Lung (tissue), 12 donors: Measurements from ENCODE around the gene HMOX1. TPM values are rescaled to one million over a fixed set of nuclear protein-coding genes. Genes with fewer than 3 reads are reported as not detected.
A peak's percentile ranks its signal among the peaks of the same experiment; 100 is the strongest.

Experiments
- ATAC-seq: fragments of 200-7000 bp; cut with Tn5 transposase; one replicate; pipeline ENCODE4 v1.9.1; 2020; ENCODE audit warnings: moderate number of reproducible peaks; ENCODE audit not compliant: insufficient read depth, low FRiP score
- DNase-seq, 3 donors: peaks; one replicate each; pipeline ENCODE4 v3.0.0-alpha.2; 2013 to 2017
- H3K27ac ChIP-seq, 2 donors: one replicate each; pipeline ENCODE4 v1.5.1; 2013; ENCODE audit warnings: mild to moderate bottlenecking in 2 of 2, moderate library complexity in 2 of 2, control low read depth in 1 of 2, inconsistent platforms in 1 of 2, low read depth in 1 of 2, low read length in 1 of 2
- H3K27me3 ChIP-seq, 3 donors: one replicate each; pipeline ENCODE4 v1.5.1; 2013; ENCODE audit warnings: low read length in 2 of 3; ENCODE audit not compliant: control insufficient read depth in 3 of 3, insufficient read depth in 3 of 3
- H3K36me3 ChIP-seq, 4 donors: one replicate each; pipeline ENCODE4 v1.5.1; 2013; ENCODE audit warnings: low read length in 4 of 4, mild to moderate bottlenecking in 1 of 4, moderate library complexity in 1 of 4; ENCODE audit not compliant: control insufficient read depth in 4 of 4, insufficient read depth in 4 of 4
- H3K4me1 ChIP-seq, 5 donors: one replicate each; pipeline ENCODE4 v1.5.1; 2013; ENCODE audit warnings: low read length in 5 of 5, mild to moderate bottlenecking in 2 of 5, moderate library complexity in 1 of 5; ENCODE audit not compliant: control insufficient read depth in 5 of 5, insufficient read depth in 5 of 5
- H3K4me3 ChIP-seq: one replicate; pipeline ENCODE4 v1.5.1; 2013; ENCODE audit warnings: mild to moderate bottlenecking, control low read depth, moderate library complexity
- H3K9ac ChIP-seq, 2 donors: one replicate each; pipeline ENCODE4 v1.5.1; 2013; ENCODE audit warnings: low read length in 2 of 2, control low read depth in 1 of 2; ENCODE audit not compliant: insufficient read depth in 1 of 2
- H3K9me3 ChIP-seq, 4 donors: one replicate each; pipeline ENCODE4 v1.5.1; 2013; ENCODE audit warnings: low read length in 3 of 4, mild to moderate bottlenecking in 1 of 4, moderate library complexity in 1 of 4; ENCODE audit not compliant: control insufficient read depth in 4 of 4, insufficient read depth in 3 of 4
- WGBS, 2 donors: extraction: QIAGEN DNeasy Blood & Tissue Kit; methylation state at CpG; one replicate each; pipeline ENCODE4 v1.1.7; 2013; 5-methylcytosine and 5-hydroxymethylcytosine counted together
- polyA plus RNA-seq, 2 donors: library from polyadenylated mRNA; stranded (reverse); fragments of 200-250 nt; gene quantifications; one replicate each; pipeline ENCODE4 v1.2.1, GENCODE V29; 2013
- total RNA-seq, 2 donors: library from RNA; depleted of rRNA in 1 of 2; stranded (reverse); fragments of >200 nt in 1 of 2; gene quantifications; one replicate each; pipeline ENCODE4 v1.2.1, GENCODE V29; 2014 to 2021
- TF ChIP-seq, protein P1 (sequence below): IDR thresholded peaks from 2 replicates; pipeline ENCODE4 v1.5.1; 2012; ENCODE audit warnings: mild to moderate bottlenecking; ENCODE audit errors: control extremely low read depth, extremely low read depth
- donor health status: control.
- donor health status: control.
- donor health status: Bipolar disorder and iron deficiency.
- donor health status: healthy.
- donor health status: DM: yes; HTN: yes; CAD: no.

Gene HMOX1
- total and polyA plus RNA-seq, 4 donors, result 59.9 to 930 (median 135) TPM

DNA sequence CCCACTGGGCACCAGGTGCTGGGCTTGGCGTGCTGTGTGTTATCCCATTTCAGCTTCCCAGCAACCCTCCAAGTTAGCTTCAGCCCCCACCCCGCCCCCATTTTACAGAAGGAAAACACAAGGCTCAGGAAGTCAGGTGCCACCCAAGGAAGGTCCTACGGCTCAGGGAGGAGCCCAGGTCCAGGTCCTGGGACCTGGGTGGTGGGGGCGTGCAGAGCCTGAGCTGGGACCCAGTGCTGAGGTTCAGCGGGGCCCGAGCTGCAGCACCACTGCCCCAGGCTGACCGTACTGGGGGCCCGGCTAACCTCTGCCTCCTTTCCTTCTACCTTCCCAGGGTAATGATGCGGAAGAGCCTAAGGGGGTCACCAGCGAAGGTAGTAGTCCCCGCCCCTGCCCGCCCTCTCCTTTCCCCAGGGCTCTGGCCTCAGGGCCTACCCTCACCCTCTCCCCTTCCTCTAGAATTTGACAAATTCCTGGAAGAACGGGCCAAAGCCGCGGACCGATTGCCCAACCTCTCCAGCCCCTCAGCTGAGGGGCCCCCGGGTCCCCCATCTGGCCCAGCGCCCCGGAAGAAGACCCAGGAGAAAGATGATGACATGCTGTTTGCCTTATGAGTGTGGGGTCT is 34.2 kb upstream of the HMOX1 start:
- TF ChIP-seq, protein P1, sequence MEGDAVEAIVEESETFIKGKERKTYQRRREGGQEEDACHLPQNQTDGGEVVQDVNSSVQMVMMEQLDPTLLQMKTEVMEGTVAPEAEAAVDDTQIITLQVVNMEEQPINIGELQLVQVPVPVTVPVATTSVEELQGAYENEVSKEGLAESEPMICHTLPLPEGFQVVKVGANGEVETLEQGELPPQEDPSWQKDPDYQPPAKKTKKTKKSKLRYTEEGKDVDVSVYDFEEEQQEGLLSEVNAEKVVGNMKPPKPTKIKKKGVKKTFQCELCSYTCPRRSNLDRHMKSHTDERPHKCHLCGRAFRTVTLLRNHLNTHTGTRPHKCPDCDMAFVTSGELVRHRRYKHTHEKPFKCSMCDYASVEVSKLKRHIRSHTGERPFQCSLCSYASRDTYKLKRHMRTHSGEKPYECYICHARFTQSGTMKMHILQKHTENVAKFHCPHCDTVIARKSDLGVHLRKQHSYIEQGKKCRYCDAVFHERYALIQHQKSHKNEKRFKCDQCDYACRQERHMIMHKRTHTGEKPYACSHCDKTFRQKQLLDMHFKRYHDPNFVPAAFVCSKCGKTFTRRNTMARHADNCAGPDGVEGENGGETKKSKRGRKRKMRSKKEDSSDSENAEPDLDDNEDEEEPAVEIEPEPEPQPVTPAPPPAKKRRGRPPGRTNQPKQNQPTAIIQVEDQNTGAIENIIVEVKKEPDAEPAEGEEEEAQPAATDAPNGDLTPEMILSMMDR, result no peak
- no peak for ATAC-seq
- no peaks in the 10 kb centered on the region for H3K9me3 ChIP-seq
- no peaks in the 10 kb centered on the region for H3K27me3 ChIP-seq
- peaks cover 0 to 31% (median 5%) of the 10 kb centered on the region in 5 donors for H3K4me1 ChIP-seq
- H3K4me3 ChIP-seq, result no peak overlapping the region
- H3K27ac ChIP-seq, result no peak overlapping the region
- no peak overlapping the region for H3K9ac ChIP-seq
- peaks cover 0 to 62% (median 14%) of the 10 kb centered on the region in 4 donors for H3K36me3 ChIP-seq
- peak in 1 of 3 donors; percentile 42 for DNase-seq
- 83 to 93% methylated on average over 19 of the region's 19 CpGs for WGBS, 2 donors

DNA sequence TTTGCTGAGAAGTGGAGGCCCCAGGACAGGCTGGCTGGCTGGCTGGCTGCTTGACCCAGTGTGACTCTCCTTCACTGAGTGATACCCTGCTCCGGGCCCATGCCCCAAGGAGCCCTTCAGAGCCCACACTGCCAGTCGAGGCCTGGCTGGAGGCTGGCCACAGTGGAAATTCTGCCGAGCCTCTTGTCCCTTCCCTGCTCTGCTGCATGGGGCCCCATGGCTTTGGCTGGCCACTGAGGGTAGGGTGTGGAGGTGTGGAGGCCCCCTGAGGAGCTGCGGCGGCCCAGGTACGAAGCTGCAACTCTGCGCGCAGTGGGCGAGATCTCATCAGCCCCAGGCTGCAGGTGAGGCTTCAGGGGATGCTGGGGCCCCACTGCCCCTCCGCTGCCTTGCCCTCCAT is 33.4 kb upstream of the HMOX1 start:
- WGBS, 2 donors, result 93 to 95% methylated on average over 4 to 10 of the region's 10 CpGs
- TF ChIP-seq, protein P1, result no peak
- DNase-seq (no peak), ATAC-seq (no peak)
- H3K4me1 ChIP-seq, result peaks cover 0 to 31% (median 5%) of the 10 kb centered on the region in 5 donors
- H3K9ac ChIP-seq, result no peak overlapping the region
- H3K4me3 ChIP-seq, result no peak overlapping the region
- no peak overlapping the region for H3K27ac ChIP-seq
- peaks cover 0 to 55% (median 14%) of the 10 kb centered on the region in 4 donors for H3K36me3 ChIP-seq
- H3K9me3 ChIP-seq, result no peaks in the 10 kb centered on the region
- H3K27me3 ChIP-seq, result no peaks in the 10 kb centered on the region

DNA sequence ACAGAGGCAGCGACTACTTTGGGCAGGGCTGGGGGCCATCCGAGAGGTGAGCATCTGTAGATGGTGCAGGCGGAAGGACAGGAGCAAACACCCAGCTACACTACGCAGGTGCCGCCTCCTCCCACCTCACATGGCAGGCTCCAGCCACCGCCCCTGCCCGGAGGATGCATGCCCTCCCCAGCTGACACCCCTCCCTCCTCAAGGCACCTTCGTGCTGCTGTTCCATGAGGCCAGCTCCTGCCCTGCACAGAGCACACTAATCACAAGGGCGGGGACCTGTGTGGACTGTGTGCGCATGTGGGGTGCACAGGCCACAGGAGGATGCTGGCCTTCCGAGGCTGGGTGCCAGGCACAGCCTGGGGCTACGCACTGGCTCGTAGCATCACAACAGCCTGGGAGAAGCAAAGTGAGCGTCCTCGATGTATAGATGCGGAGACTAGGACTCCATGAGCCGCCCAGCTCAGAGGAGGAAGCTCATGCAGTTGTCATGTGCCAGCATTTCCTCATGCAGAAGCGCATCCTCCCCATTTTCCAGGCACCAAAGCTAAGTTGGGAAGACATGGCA is 32.8 kb upstream of the HMOX1 start:
- no peak overlapping the region for H3K27ac ChIP-seq
- no peaks in the 10 kb centered on the region for H3K27me3 ChIP-seq
- no peaks in the 10 kb centered on the region for H3K9me3 ChIP-seq
- peaks cover 0 to 50% (median 10%) of the 10 kb centered on the region in 4 donors for H3K36me3 ChIP-seq
- TF ChIP-seq, protein P1, result no peak
- no peak overlapping the region for H3K4me3 ChIP-seq
- DNase-seq (no peak), ATAC-seq (no peak)
- 92 to 93% methylated on average over 18 of the region's 18 CpGs for WGBS, 2 donors
- no peak overlapping the region for H3K9ac ChIP-seq
- peaks cover 0 to 31% (median 5%) of the 10 kb centered on the region in 5 donors for H3K4me1 ChIP-seq

DNA sequence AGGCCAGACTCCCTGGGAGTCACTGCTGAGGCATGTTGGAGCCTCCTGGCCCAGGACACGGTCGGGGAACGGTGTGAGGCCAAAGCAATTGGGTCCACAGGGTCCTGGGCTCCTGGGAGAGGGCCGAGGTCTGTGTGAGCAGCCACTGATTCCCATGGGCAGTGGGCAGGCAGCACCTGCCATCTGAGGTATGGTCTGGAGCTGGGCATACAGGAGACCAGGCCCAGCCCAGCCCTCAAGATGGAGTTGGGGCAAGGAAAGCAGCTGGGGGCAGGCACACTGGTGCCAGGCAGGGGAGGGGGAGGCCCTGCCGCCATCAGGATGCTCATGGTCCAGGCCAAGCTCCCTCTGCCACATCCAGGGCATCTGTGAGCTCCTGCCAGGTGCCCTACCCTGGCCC is 32.2 kb upstream of the HMOX1 start:
- Histone ChIP-seq H3K27ac (no peak overlapping the region), H3K27me3 (no peaks in the 10 kb centered on the region), H3K9me3 (no peaks in the 10 kb centered on the region), H3K36me3 (peaks cover 0 to 46% (median 4%) of the 10 kb centered on the region in 4 donors), H3K4me3 (no peak overlapping the region), H3K4me1 (peaks cover 0 to 31% (median 5%) of the 10 kb centered on the region in 5 donors), H3K9ac (no peak overlapping the region)
- TF ChIP-seq, protein P1, result no peak
- ATAC-seq (no peak), DNase-seq (no peak)
- 92 to 94% methylated on average over 5 of the region's 5 CpGs for WGBS, 2 donors
